ENCODE data around the gene SNX8. TPM values are rescaled to one million over a fixed set of nuclear protein-coding genes. Genes with fewer than 3 reads are reported as not detected.
A peak's percentile ranks its signal among the peaks of the same experiment; 100 is the strongest.

The SNX8 gene
- total and polyA plus RNA-seq, 9 of the 15 experiments (the other 6 are each of a cell fraction or from before 2014, with no cell fraction given): 2.7 to 51.6 (median 16.9) TPM

- TF ChIP-seq ILF3 (IDR thresholded peaks at IDR 0.05; ENCODE audit: borderline replicate concordance): peak; percentile 46; the same call in 1 of the 2 replicates
- TF ChIP-seq CBX5 (IDR thresholded peaks at IDR 0.05; ENCODE audit: borderline replicate concordance, low read depth): no peak
- 0 out of 2 replicates have a peak, but pooled peaks have one; percentile 14 for TF ChIP-seq TSHZ1 (CRISPR knock-in tag; IDR thresholded peaks at IDR 0.05)
- peak; percentile 42; the same call in 1 of the 2 replicates for TF ChIP-seq CHAMP1 (IDR thresholded peaks at IDR 0.05)
- peak; percentile 44 for TF ChIP-seq CTBP1 (IDR thresholded peaks at IDR 0.05; ENCODE audit: borderline replicate concordance)
- peak; percentile 56; the same call in 1 of the 2 replicates for TF ChIP-seq ATF3 (IDR thresholded peaks at IDR 0.05)
- 0 out of 2 replicates have a peak, but pooled peaks have one; percentile 57 for TF ChIP-seq ATF3 (CRISPR knock-in tag; conservative IDR thresholded peaks at IDR 0.05)
- TF ChIP-seq NFE2 (IDR thresholded peaks at IDR 0.05; ENCODE audit: low read depth): peak; percentile 60
- TF ChIP-seq SRSF7 (optimal IDR thresholded peaks at IDR 0.05; ENCODE audit: low read depth, low read length): no peak
- no peak for TF ChIP-seq ZNF445 (CRISPR knock-in tag; IDR thresholded peaks at IDR 0.05; ENCODE audit: low read depth)
- TF ChIP-seq FIP1L1 (IDR thresholded peaks at IDR 0.05; ENCODE audit: low read depth, low read length, poor library complexity, severe bottlenecking): no peak
- TF ChIP-seq ZNF766 (CRISPR knock-in tag; conservative IDR thresholded peaks at IDR 0.05): no peak; the same call in 1 of the 2 replicates
- 0 out of 2 replicates have a peak, but pooled peaks have one; percentile 60 for TF ChIP-seq ZBTB26 (CRISPR knock-in tag; IDR thresholded peaks at IDR 0.05)
- TF ChIP-seq NCOA4 (IDR thresholded peaks at IDR 0.05; ENCODE audit: partially characterized antibody): no peak
- TF ChIP-seq BRD4 (IDR thresholded peaks at IDR 0.05): no peak; the same call in 1 of the 2 replicates
- TF ChIP-seq CAMTA2 (CRISPR knock-in tag; conservative IDR thresholded peaks at IDR 0.05): no peak
- TF ChIP-seq NCOR1 (IDR thresholded peaks at IDR 0.05): peak; percentile 22; the same call in 1 of the 2 replicates
- no peak for TF ChIP-seq RFX5 (IDR thresholded peaks at IDR 0.05; ENCODE audit: low read depth, low read length)
- peak; percentile 100 for TF ChIP-seq ATF7 (IDR thresholded peaks at IDR 0.05)
Observed at GRCh38 chr7:2354186-2354938, 40.1 kb upstream of the SNX8 start, which contains the start of gene EIF3B (continued).

All from K562 (cell line).